GM19025 (cell line): Measurements from ENCODE around the gene RBM38.

Experiments
- ATAC-seq: cut with Tn5 transposase; IDR thresholded peaks from one replicate; pipeline ENCODE4 v1.9.1; 2021; ENCODE audit warnings: mild to moderate bottlenecking, low read depth, moderate library complexity; ENCODE audit not compliant: unreplicated experiment

The RBM38 gene

DNA sequence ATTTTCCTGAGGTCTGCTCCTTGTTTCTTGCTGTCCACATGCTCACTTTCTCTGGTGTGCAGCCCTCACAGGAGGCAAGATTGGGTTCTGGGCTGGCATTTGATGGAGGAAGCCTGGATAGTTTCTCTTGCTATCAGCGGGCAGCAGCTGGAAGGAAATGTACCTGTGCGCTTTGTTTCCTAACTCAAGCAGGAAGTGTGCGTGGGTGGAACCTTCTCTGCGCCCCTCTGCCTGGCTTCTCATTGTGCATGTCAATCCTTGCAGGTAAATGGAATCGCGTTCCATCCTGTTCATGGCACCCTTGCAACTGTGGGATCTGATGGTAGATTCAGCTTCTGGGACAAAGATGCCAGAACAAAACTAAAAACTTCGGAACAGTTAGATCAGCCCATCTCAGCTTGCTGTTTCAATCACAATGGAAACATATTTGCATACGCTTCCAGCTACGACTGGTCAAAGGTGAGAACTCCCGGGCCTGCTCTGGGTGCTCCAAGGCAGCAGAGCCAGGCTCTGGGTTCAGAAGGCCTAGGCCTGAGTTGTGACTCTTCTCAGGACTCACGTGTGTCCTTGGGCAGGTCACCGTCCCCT, 16.8 kb upstream of the RBM38 start:
- no peak for ATAC-seq

DNA sequence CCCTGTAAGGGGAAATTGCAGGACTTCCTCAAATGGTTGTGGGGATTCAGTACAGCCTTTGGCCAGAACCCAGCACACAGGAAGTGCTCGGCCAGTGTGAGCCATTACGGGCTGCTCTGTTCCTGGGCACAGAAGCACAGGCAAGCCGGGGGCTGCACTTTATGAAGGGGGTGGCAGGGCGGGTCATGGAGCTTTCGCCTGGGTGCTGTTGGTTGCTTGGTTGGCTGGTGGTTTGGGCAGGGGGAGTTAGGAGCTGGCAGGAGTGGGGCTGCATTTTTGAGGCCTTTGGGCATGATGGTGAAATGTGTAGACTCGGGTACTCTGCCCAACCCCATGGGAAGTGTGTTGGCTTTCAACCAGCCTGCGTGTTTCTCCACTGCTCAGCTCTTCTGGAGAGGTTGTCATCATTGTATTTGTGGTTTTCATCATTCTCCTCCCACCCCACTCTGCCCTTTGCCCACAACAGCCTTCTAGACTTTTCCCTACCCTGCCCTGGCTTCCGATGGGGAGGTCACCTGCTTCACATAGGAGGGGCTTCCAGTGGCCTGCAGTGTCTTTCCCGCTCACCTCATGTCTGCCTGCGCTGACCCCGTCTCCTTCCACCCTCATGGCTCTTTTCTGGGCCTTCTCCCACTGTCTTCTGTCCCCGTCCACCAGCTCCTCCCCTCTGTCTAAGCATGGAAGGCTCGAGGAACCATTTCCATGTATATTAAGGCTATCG, 16.1 kb upstream of the RBM38 start:
- ATAC-seq = no peak

DNA sequence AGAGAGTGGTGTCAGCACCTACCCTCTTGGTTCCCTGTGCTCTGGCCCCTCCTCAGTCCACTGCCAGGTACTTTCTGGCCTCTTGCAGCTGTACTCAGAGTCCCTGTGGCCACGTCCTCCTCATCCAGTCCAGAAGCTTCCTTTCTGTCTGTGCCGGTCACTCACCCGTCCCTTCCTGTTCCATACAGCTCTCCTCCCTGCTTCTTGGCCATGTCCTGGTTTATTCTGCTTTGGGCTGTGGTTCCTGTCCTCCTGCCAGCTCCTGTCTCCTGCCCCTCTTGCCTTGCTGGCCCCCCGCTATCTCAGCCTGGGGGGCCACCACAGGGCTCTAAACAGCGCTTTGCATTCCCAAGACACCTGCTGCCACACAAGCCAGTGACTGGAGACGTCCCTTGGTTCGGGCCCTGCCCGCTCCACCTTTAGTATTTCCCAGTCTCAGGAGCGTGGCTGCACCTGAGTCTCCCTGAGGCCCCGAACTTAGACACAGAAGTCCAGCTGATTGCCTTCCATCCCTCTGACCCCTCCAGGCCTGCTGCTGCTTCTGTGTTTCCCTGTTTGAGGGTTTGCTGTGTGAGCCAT, 15.5 kb upstream of the RBM38 start:
- ATAC-seq = no peak

DNA sequence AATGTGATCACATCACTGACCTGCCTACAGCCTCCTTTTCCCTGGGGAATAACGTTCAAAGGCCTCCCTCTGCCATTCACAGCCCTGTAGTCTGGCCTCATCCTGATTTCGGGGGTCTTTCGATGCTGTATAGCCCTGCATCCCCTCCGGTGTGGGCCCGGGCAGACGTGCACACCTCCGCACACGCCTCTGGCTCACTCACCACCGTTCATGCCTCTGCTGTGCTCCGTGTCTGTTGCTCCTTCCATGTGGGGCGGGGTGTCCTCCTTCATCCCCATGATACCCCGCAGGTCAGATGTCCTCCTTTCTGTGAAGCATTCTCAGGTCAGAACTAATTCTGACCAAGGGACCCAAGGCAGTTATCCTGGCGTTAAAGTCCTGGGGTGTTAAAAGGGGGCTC, 13.8 kb upstream of the RBM38 start:
- no peak for ATAC-seq

DNA sequence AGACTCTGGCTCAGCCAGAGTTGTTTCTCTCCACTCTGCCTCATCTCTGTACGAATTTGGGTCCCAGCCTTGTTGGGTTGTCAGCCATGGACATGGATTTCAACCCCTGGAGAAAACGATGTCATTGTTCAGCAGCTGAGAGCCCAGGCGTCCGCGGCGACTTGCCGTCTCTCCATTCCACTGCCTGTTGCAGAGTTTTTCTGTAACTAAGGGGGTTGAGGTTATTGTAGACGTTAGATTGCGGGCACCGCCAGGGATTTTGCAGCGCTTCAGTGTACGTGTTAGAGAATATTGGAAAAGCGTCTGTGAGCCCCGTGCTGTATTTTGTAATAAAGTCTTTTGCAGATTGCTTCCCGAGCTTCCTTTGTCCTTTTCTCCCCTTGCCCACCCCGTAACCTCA, 13.1 kb upstream of the RBM38 start:
- no peak for ATAC-seq

DNA sequence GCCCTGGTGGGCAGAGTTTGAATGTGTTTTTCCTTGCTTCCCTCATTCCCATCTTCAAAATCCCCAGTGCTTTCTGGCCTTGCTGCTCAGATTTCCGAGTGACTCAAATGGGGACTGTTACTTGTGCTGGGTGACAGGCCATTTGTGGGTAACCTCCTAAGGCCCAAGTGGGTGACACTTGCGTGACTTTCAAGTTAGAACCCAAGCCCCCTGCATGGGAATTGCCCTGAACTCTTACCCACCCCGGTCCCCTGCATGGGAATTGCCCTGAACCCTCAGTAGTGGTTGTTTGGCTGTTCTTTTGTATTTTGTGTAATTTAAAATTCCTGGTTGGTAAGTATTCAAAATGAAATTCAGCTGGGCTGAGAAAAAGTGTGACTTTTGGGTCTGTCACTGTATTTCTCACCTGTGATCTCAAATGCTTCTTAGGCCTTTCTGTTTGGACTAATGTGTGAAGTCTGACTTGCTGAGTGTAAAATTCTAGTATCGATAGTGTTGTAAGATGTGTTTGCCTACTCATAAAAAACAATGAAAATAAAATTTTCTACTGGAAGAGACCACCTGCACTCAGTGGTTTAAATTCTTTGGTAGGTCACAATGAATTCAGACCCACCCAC, 12.4 kb upstream of the RBM38 start:
- no peak for ATAC-seq

DNA sequence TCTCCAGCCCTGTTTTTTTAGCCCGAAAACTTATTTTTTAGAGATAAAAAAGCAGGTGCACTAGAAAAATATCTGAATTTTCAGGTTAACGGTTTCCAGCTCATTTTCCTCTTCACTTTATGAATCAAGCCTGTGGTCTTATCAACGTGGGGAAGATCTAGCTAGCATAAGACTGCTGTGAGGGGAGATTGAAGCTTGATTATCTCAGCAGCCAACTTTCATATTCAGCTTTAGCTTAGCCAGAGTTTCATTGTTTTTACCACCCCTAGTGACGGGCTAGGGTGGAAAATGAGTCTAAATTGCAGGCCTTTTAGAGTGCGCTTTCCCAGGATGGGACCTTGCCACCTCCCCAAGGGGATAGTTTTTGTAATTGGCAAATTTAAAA, 11.9 kb upstream of the RBM38 start:
- no peak for ATAC-seq

DNA sequence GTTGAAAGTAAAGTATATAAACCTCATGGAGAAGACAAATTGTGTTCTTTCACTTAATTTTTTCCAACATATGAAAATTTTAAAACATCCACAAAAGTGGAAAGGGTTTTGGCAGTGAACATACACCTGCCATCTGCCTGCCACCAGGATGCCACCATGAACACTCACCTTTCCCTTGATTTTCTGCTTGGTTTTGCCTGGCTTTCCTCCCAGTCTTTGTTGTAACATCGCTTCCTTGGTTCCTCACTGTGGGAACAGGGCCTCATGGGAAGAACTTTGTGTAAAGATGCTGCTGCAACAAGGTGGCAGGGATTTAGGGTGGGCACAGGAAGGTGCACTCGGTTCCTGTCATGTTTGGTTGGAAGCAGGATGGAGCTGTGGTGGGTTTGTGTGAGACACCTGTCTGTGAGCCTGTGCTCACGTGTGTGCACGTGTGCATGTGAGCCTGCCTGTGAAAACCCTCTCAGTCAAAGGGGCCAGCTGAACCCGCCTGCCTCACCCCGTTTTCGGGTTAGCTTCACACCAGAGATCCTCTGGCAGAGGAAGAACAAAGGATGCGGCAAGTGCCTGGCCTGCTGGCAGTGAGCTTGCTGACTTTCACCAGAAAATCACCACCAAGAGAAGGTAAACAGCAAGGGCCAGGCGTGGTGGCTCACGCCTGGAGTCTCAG, 11.0 kb upstream of the RBM38 start:
- no peak for ATAC-seq

DNA sequence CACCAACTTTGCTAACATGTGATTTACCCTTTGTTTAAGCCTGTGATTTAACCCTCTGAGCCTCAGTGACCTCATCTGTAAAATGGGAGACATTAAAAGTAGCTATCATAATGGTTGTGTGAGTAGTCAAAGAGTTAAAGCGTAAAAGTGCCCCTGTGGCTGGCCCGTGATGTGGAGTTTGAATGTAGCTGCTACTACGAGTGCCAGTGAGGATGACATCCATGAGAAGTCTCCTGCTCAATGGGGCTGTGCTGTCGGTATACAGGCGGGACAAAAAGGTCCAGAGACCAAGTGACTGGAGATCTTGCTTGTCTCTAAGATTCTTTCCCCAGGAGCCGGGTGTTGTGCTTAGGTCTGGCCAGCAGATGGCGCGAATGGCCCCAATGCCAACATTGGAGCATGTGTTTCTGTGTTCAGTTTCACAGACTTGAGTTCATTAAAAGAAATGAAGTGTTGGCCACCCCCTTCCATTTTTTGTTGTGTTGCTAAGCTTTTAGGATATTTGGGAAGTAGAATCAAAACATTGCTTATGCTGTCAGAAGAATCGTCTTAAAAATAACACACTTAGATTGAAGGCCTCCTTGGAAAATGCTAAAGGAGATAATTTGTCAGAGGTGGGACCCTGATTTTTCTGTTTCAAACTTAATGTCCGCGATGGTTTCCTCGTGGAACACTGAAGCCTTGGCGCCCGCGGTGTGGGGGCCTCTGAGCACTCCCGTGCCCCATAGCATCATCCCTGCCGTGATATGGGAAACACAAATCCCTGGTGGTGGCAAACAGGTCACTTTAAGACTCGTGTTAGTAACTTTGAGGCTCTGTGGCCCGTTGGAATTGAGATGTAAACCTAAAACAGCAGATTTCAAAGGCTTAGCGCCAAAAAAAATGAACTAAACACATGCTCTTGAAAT, 9.3 kb upstream of the RBM38 start:
- no peak for ATAC-seq

DNA sequence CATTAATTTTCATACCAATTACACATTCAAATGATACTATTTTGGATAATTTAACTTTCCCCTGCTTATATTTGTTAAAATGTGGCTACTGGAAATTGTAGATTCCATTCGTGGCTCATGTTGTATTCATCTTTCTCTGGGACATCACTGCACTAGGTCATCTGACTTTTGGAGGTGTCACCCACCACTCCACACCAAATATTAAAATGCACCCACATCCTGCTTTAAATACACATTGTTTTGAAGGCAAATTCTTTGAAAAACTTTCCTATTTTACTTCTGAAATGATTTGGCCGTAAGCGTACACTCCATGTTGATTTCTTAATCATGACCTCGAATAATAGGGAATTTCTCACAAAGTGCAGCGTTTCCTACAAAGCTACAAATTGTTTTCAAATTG, 8.7 kb upstream of the RBM38 start:
- no peak for ATAC-seq

DNA sequence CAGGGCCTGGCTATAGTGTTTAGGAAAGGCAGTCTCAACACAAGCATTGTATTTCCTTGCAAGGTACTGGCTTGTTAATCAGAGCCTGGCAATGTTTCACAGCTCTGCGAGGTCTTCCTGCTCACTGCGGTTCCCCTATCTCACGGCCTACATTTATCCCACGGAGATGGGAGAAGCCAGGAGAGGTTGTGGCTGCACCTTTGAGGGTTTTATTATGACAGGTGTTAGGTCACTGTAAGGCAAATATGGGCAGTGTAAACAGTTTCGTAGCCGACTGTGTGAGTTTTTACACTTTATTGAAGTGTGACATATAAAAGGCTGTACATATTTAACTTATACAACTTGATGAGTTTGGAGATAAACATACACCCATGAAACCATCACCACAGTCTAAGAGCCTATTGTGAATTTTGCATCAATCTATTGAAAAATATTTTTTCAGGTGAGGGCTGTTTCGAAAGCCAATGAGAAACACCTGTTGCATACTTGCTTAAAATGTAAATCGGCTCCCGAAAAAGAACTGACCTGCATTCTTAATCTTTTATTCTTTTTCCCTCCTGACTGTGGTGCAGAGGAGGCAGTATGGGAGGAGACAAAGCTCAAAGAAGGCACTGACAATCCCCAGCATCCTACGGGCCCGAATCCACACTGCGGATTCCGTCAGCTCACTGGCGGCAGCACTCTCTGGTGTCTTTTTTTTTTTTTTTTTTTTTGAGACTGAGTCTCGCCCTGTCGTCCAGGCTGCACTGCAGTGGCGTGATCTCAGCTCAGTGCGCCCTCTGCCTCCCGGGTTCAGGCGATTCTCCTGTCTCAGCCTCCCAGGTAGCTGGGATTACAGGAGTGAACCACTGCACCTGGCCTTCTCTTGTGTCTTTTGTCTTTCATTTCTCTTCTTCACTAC, 7.5 kb upstream of the RBM38 start:
- no peak for ATAC-seq

DNA sequence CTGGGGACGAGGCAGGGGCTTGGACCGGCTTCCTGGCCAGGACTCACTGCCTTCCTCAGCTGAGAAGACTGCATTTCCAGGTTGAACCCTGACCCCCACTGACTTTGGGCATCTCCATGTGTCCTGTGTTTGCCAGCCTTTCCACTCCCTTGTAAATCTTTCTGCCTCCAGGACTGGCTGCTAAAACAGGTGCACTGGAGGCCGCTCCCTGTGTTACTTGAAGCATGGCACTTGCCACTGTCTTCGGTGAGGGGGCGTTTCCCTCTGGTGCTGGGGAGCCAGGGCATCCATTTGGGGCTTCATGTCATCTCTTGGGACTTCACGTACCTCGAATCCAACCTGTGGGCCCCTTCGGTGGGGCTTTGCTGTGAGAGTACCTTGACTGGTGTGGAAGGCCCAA, 6.7 kb upstream of the RBM38 start:
- no peak for ATAC-seq

DNA sequence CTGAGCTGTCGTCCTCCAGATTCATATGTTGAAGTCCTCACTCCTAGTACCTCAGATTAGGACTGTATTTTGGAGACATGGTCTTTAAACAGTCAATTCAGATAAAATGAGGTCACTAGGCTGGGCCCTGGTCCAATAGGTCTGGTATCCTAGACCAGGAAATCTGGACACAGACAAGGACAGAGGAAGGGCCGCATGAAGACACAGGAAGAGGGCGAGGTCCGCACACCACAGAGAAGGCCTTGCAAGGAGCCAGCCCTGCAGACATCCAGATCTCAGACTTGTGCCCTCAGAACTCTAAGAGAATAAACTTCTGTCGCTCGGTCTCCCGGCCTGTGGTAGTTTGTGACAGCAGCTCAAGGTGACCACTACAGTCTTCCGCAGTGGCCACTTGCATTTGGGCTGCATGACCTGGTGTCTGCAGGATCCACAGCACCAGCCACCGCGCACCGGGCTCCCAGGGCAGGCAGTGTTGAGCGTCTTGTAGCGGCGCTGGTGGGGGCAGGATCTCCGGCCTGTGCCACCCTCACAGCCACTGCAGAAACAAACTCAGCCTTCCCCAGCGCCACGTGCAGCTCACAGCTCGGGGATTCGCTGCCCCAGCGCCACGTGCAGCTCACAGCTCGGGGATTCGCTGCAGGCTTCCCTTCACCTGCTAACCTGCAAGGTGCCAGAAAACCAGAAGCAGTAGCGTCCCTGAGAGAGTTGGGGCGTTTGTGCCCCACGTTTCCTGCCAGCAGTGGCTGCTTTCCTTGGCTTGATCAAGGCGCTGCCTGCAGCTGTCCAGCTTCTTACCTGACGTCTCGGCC, 6.0 kb upstream of the RBM38 start:
- no peak for ATAC-seq

DNA sequence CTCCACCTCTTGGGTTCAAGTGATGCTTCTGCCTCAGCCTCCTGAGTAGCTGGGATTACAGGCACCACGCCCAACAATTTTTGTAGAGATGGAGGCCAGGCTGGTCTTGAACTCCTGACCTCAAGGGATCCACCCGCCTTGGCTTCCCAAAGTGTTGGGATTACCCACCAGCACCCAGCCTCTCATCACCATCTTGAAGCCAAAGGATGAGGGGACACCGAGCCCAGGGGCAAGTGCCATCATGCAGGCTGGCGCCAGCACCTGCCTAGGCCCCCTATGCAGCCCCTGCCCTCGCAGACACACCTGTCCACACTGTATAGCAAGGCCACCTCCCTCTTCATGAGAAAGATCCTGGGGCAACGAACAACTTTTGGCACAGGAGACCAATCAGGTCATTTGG, 5.3 kb upstream of the RBM38 start:
- no peak for ATAC-seq

DNA sequence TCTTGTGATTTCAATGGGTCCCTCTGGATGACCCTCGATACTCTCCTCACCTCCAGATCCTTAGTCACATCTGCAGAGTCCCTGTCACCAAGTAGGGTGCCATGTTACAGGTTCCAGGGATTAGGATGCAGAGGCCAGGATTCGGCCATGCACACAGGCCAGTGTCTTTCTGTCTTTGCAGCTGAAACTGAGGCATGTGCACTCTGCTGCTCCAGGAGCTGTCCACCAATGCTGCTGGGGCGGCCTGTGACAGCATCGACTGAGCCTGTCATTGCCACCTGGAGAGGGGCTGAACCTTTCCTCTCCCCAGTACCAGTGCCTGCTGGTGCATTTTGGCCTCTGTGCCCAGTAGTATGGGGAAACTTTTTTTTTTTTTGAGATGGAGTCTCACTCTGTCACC, 4.4 kb upstream of the RBM38 start:
- ATAC-seq = no peak

DNA sequence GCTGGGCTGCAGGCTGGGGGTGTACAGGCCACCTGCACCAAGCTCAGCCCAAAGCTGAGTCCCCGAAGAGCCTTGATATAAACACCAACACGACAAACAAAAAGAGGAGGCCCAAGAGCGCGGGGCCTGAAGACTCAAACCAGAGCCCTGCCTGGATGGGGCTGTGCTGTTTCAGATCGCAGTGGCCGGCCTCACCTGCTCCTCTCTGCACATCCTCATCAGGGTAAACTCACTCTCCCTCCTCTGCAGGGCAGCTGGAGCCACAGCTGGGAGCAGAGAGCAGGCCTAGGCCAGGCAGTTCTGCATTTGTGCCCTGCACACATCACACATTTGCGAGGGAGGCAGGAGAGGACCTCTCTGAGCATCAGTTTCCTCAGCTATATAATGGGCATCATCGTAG, 3.7 kb upstream of the RBM38 start:
- ATAC-seq = no peak

DNA sequence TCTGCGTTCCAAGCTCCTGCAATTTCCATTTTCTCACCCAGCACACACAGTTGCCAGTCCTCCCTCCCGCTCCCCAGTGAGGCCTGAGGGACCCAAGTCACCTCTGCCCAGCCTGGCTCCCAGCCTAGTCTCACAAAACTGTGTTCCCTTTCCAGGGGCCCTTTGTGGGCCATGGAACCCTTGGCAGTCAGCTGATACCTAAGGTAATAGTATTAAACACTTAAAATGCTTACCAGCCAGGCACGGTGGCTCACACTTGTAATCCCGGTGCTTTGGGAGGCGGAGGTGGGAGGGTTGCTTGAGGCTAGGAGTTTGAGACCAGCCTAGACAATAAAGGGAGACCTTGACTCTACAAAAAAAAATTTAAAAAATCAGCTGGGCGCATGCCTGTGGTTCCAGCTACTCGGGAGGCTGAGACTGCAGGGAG, 3.2 kb upstream of the RBM38 start:
- ATAC-seq = no peak

DNA sequence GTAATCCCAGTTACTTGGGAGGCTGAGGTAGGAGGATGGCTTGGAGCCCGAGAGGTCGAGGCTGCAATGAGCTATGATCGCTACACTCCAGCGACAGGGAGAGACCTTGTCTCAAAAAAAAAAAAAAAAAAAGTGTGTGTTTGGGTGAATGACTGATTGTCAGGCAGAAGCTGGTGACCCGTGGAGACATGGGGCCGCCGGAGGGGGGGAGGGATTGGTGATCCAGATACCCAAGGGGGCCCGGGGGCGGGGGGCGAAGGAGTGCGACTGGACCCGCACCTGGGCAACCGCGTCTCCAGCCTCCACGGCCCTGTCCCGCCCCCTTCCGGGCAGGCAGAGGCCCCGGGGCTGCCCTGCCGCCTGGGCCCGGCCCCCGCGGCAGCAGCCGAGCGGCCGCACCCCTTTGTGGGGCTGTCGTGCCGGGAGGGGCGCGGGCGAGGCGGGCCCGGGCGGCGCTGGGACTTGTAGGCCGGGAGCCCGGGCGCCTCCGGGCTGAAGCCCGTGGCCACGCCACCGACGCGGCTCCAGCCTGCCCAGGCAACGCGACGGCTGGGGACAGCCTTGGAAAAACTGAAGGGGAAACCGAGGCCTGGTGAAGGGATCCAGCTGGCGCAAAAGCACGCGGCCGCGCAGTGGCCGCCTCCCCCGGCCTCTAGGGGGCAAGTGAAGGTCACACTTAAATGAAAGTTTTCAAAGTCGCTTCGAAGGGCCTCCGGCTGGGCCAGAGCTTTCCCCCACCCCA, 2.1 kb upstream of the RBM38 start:
- ATAC-seq = no peak
